ENCODE results near the gene ZNF513. TPM values are rescaled to one million over a fixed set of nuclear protein-coding genes. Genes with fewer than 3 reads are reported as not detected.
"Not testable (repeated sequence)": the region's sequence is repeated elsewhere in the genome, so short reads cannot be mapped to it uniquely, and the experiment has no call there.

The ZNF513 gene
- total and polyA plus RNA-seq, 4 experiments from 2014 or later = 3.7 to 20.1 (median 12.0) TPM

- H3K4me1 Mint-ChIP-seq = peaks cover 45 to 80% (median 57%) of the 10 kb centered on the region in 4 donors
- ChIA-PET POLR2A (ENCODE audit: partially characterized antibody) (no interaction called here), CTCF (ENCODE audit: partially characterized antibody) (interaction anchor here (1.5 to 1.7 kb wide), 2 partner anchors 15 to 329 kb away, joined by 7 to 8 read pairs; no protein-coding TSS in a partner anchor)
- Histone ChIP-seq H3K36me3 (ENCODE audit: insufficient read depth, low read length) (no peaks in the 10 kb centered on the region), H3K27me3 (ENCODE audit: insufficient read depth, low read length) (no peaks in the 10 kb centered on the region), H3K4me3 (ENCODE audit: low read length in 2 of 2) (no peak overlapping the region), H3K27ac (ENCODE audit: low read depth, low read length) (no peak overlapping the region), H3K9me3 (ENCODE audit: control insufficient read depth in 1 of 2, low read length in 2 of 2) (no peaks in the 10 kb centered on the region), H3K4me1 (ENCODE audit: insufficient read depth, low read length) (peaks cover 53% of the 10 kb centered on the region)
- no peaks in the 10 kb centered on the region for H3K27me3 Mint-ChIP-seq
- peak overlapping the region; percentile 14 to 99 (median 64) for H3K27ac Mint-ChIP-seq
- peak overlapping the region in 5 of 8 donors; percentile 15 to 54 (median 43) for H3K4me3 Mint-ChIP-seq
- H3K9me3 Mint-ChIP-seq = peaks cover 0 to 5% (median 0%) of the 10 kb centered on the region in 8 donors
- intact Hi-C loops (cut with micrococcal nuclease) = no loop called here
- no peak for DNase-seq
- peaks cover 7 to 30% of the 10 kb centered on the region in 2 donors for H3K36me3 Mint-ChIP-seq
Observed at GRCh38 chr2:27353762-27354596, 26.6 kb downstream of the ZNF513 start.

DNA sequence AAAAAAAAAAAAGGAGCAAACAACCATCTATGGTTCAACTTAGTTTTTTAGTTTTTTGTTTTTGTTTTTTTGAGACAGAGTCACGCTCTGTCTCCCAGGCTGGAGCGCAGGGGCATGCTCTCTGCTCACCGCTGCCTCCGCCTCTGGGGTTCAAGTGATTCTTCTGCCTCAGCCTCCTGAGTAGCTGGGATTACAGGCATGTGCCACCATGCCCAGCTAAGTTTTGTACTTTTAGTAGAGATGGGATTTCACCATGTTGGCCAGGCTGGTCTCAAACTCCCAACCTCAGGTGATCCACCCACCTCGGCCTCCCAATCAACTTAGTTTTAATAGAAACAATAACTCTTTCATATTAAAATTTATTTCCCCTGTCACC, 27.2 kb downstream of the ZNF513 start:
- H3K27me3 Mint-ChIP-seq; H3K27me3 ChIP-seq (ENCODE audit: insufficient read depth, low read length); DNase-seq; H3K36me3 ChIP-seq (ENCODE audit: insufficient read depth, low read length); H3K27ac ChIP-seq (ENCODE audit: low read depth, low read length); intact Hi-C loops (cut with micrococcal nuclease); POLR2A ChIA-PET (ENCODE audit: partially characterized antibody); H3K9me3 Mint-ChIP-seq; H3K4me3 ChIP-seq (ENCODE audit: low read length in 2 of 2); H3K9me3 ChIP-seq (ENCODE audit: control insufficient read depth in 1 of 2, low read length in 2 of 2): not testable (repeated sequence)
- Mint-ChIP-seq H3K36me3 (peaks cover 7 to 30% of the 10 kb centered on the region in 2 donors), H3K27ac (peak overlapping the region in 2 of 7 donors; percentile 57 to 79), H3K4me1 (peaks cover 43 to 77% (median 54%) of the 10 kb centered on the region in 4 donors), H3K4me3 (peak overlapping the region in 1 of 8 donors; percentile 41)
- H3K4me1 ChIP-seq (ENCODE audit: insufficient read depth, low read length) = peaks cover 53% of the 10 kb centered on the region
- CTCF ChIA-PET (ENCODE audit: partially characterized antibody) = interaction anchor here (0.7 to 1.7 kb wide), 3 partner anchors 16 to 330 kb away, joined by 3 to 8 read pairs (median 7); no protein-coding TSS in a partner anchor

DNA sequence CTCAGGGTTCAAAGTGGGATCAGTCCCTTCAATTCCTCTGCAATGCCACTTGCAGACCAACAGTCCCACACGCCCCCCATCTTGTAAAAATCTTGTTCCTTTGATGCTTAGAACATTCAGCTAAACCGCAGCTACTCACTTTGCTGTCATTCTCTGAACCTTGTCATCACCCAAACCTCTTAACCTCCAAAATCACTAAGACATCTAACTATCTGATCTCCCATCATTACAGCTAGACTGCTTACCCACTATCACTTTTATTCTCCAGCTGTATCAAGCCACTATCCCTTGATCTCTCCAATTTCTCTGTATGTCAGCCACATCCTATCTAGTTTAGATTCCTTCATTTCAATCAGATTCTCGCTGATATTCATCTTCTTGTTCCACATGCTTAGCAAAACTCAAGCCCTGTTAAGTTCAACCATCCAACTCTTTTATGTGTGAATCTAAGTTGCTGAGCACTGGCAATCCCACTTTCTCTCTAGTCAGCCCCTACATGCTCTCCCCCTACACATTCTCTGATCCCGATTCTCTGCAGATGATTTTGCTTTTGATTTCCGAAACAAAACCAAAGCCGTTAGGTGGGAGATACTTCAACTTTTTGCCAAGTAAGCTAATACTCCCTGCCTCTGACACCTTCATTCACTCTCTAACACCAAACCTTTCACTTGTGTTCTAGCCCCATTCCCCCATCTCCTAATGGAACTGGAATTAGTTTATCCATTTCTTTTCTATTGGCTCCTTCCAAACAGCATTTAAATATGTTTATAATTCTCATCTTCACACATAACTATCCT, 28.5 kb downstream of the ZNF513 start:
- Histone ChIP-seq H3K27me3 (ENCODE audit: insufficient read depth, low read length) (no peaks in the 10 kb centered on the region), H3K27ac (ENCODE audit: low read depth, low read length) (no peak overlapping the region), H3K4me3 (ENCODE audit: low read length in 2 of 2) (no peak overlapping the region), H3K4me1 (ENCODE audit: insufficient read depth, low read length) (peaks cover 42% of the 10 kb centered on the region), H3K9me3 (ENCODE audit: control insufficient read depth in 1 of 2, low read length in 2 of 2) (no peaks in the 10 kb centered on the region), H3K36me3 (ENCODE audit: insufficient read depth, low read length) (no peaks in the 10 kb centered on the region)
- DNase-seq = peak in 2 of 5 donors; percentile 4 to 25
- no peaks in the 10 kb centered on the region for H3K27me3 Mint-ChIP-seq
- H3K9me3 Mint-ChIP-seq = peaks cover 0 to 5% (median 0%) of the 10 kb centered on the region in 8 donors
- peak overlapping the region; percentile 21 to 69 (median 54) for H3K27ac Mint-ChIP-seq
- intact Hi-C loops (cut with micrococcal nuclease) = no loop called here
- H3K4me3 Mint-ChIP-seq = peak overlapping the region in 5 of 8 donors; percentile 1 to 45 (median 15)
- H3K4me1 Mint-ChIP-seq = peaks cover 39 to 74% (median 50%) of the 10 kb centered on the region in 4 donors
- ChIA-PET CTCF (ENCODE audit: partially characterized antibody) (interaction anchor here (1.1 to 1.7 kb wide), 2 partner anchors 9 to 331 kb away, joined by 3 to 7 read pairs; no protein-coding TSS in a partner anchor), POLR2A (ENCODE audit: partially characterized antibody) (interaction anchor here (1.0 to 1.6 kb wide), 4 partner anchors 8 to 77 kb away, joined by 3 to 6 read pairs (median 4); partner anchors contain the start of genes EIF2B4 and MPV17)
- peaks cover 7 to 31% of the 10 kb centered on the region in 2 donors for H3K36me3 Mint-ChIP-seq

GRCh38 chr2:27350106-27350693, 30.3 kb downstream of the ZNF513 start:
- peaks cover 7 to 22% of the 10 kb centered on the region in 2 donors for H3K36me3 Mint-ChIP-seq

DNA sequence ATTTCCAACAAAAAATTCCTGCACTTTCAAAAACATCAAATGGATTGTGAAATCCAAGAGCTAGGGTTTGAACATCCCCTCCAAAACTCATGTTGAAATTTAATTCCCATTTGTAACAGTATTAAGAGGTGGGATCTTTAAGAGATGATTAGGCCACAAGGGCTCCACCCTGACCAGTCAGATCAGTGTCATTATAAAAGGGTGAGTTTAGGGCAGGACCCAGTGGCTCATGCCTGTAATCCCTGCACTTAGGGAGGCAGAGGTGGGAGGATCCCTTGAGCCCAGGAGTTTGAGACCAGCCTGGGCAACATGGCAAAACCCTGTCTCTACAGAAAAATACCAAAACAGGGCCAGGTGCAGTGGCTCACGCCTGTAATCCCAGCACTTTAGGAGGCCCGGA, 32.9 kb downstream of the ZNF513 start:
- Histone ChIP-seq H3K4me1 (ENCODE audit: insufficient read depth, low read length) (peaks cover 11% of the 10 kb centered on the region), H3K36me3 (ENCODE audit: insufficient read depth, low read length) (peaks cover 8% of the 10 kb centered on the region), H3K27me3 (ENCODE audit: insufficient read depth, low read length) (no peaks in the 10 kb centered on the region), H3K9me3 (ENCODE audit: control insufficient read depth in 1 of 2, low read length in 2 of 2) (no peaks in the 10 kb centered on the region), H3K27ac (ENCODE audit: low read depth, low read length) (no peak overlapping the region), H3K4me3 (ENCODE audit: low read length in 2 of 2) (no peak overlapping the region)
- Mint-ChIP-seq H3K9me3 (no peaks in the 10 kb centered on the region), H3K4me3 (no peak overlapping the region), H3K27me3 (no peaks in the 10 kb centered on the region), H3K4me1 (peaks cover 28 to 43% (median 29%) of the 10 kb centered on the region in 4 donors), H3K36me3 (peaks cover 7 to 31% of the 10 kb centered on the region in 2 donors), H3K27ac (peak overlapping the region in 1 of 7 donors; percentile 8)
- no peak for DNase-seq
- intact Hi-C loops (cut with micrococcal nuclease) = no loop called here
- ChIA-PET CTCF (ENCODE audit: partially characterized antibody) (interaction anchor here (1.5 kb wide), 1 partner anchor 8 kb away, joined by 4 read pairs; no protein-coding TSS in a partner anchor), POLR2A (ENCODE audit: partially characterized antibody) (no interaction called here)

More at GRCh38 chr2:27350106-27350693, 30.3 kb downstream of the ZNF513 start:
- no peaks in the 10 kb centered on the region for H3K9me3 Mint-ChIP-seq
- H3K27ac Mint-ChIP-seq = peak overlapping the region in 1 of 7 donors; percentile 76
- intact Hi-C loops (cut with micrococcal nuclease) = no loop called here
- Histone ChIP-seq H3K4me3 (ENCODE audit: low read length in 2 of 2) (no peak overlapping the region), H3K27me3 (ENCODE audit: insufficient read depth, low read length) (no peaks in the 10 kb centered on the region), H3K4me1 (ENCODE audit: insufficient read depth, low read length) (peaks cover 35% of the 10 kb centered on the region), H3K9me3 (ENCODE audit: control insufficient read depth in 1 of 2, low read length in 2 of 2) (no peaks in the 10 kb centered on the region), H3K36me3 (ENCODE audit: insufficient read depth, low read length) (no peaks in the 10 kb centered on the region), H3K27ac (ENCODE audit: low read depth, low read length) (no peak overlapping the region)
- no peak for DNase-seq
- peak overlapping the region in 2 of 8 donors; percentile 14 to 58 for H3K4me3 Mint-ChIP-seq
- no peaks in the 10 kb centered on the region for H3K27me3 Mint-ChIP-seq
- POLR2A ChIA-PET (ENCODE audit: partially characterized antibody) = interaction anchor here (1.6 kb wide), 1 partner anchor 28 kb away, joined by 6 read pairs; the partner anchor contains the start of gene MPV17
- CTCF ChIA-PET (ENCODE audit: partially characterized antibody) = interaction anchor here (1.1 to 1.3 kb wide), 2 partner anchors 19 to 333 kb away, joined by 4 read pairs; no protein-coding TSS in a partner anchor
- H3K4me1 Mint-ChIP-seq = peaks cover 34 to 60% (median 36%) of the 10 kb centered on the region in 4 donors

DNA sequence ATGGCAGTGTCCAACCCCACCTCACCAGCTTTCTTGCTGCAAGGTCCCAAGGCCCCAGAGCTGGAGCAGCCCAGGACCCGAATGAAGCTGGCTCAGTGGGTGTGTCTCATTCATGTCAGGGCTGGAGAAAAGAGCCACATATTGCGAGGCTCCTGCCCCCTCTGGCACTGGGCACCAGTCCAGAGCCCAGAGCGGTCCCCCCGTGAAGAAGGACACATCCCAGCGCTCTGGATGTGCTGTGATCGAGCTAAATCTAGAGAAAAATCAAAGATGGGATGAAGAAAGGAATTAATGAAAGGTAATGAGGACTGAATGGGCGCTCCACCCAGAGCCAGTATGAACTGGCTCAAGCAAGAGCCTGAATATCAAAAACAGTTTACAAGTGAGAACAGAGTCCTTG, 44.4 kb downstream of the ZNF513 start:
- H3K27ac ChIP-seq (ENCODE audit: low read depth, low read length) = no peak overlapping the region
- peak overlapping the region in 1 of 7 donors; percentile 59 for H3K27ac Mint-ChIP-seq
- DNase-seq = no peak
- no peaks in the 10 kb centered on the region for H3K4me1 Mint-ChIP-seq
- peaks cover 37 to 65% of the 10 kb centered on the region in 2 donors for H3K36me3 Mint-ChIP-seq
- no peaks in the 10 kb centered on the region for H3K27me3 ChIP-seq (ENCODE audit: insufficient read depth, low read length)
- CTCF ChIA-PET (ENCODE audit: partially characterized antibody) = interaction anchor here (1.0 kb wide), 1 partner anchor 22 kb away, joined by 4 read pairs; no protein-coding TSS in a partner anchor
- H3K4me1 ChIP-seq (ENCODE audit: insufficient read depth, low read length) = no peaks in the 10 kb centered on the region
- intact Hi-C loops (cut with micrococcal nuclease) = no loop called here
- H3K27me3 Mint-ChIP-seq = no peaks in the 10 kb centered on the region
- no peak overlapping the region for H3K4me3 Mint-ChIP-seq
- peaks cover 45% of the 10 kb centered on the region for H3K36me3 ChIP-seq (ENCODE audit: insufficient read depth, low read length)
- POLR2A ChIA-PET (ENCODE audit: partially characterized antibody) = interaction anchor here (1.2 kb wide), 1 partner anchor 13 kb away, joined by 3 read pairs; no protein-coding TSS in a partner anchor
- no peaks in the 10 kb centered on the region for H3K9me3 Mint-ChIP-seq
- no peaks in the 10 kb centered on the region for H3K9me3 ChIP-seq (ENCODE audit: control insufficient read depth in 1 of 2, low read length in 2 of 2)
- H3K4me3 ChIP-seq (ENCODE audit: low read length in 2 of 2) = no peak overlapping the region
